Endothelial cell (in vitro differentiated cells): ENCODE measurements around the gene UBASH3B. TPM values are rescaled to one million over a fixed set of nuclear protein-coding genes. Genes with fewer than 3 reads are reported as not detected.

ENCODE experiments used
- DNase-seq: peaks from one replicate; pipeline ENCODE4 v3.0.0; 2021; ENCODE audit warnings: low spot score
- H3K27ac Mint-ChIP-seq: one replicate; pipeline ENCODE4 v1.8.0; 2021; ENCODE audit warnings: mixed read lengths, inconsistent platforms; ENCODE audit not compliant: unreplicated experiment
- H3K27me3 Mint-ChIP-seq: one replicate; pipeline ENCODE4 v1.8.0; 2021; ENCODE audit warnings: mild to moderate bottlenecking, moderate library complexity, mixed read lengths, inconsistent platforms; ENCODE audit not compliant: unreplicated experiment
- H3K36me3 Mint-ChIP-seq: one replicate; pipeline ENCODE4 v1.8.0; 2021; ENCODE audit warnings: mild to moderate bottlenecking, low read depth, mixed read lengths, inconsistent platforms; ENCODE audit not compliant: unreplicated experiment
- H3K4me1 Mint-ChIP-seq: one replicate; pipeline ENCODE4 v1.8.0; 2021; ENCODE audit warnings: mild to moderate bottlenecking, mixed read lengths, inconsistent platforms; ENCODE audit not compliant: unreplicated experiment
- H3K4me3 Mint-ChIP-seq: one replicate; pipeline ENCODE4 v1.8.0; 2021; ENCODE audit warnings: mild to moderate bottlenecking, mixed read lengths, inconsistent platforms; ENCODE audit not compliant: unreplicated experiment
- H3K9me3 Mint-ChIP-seq: one replicate; pipeline ENCODE4 v1.8.0; 2021; ENCODE audit warnings: mixed read lengths, inconsistent platforms; ENCODE audit not compliant: unreplicated experiment
- CTCF ChIP-seq: fragments of 200-600 bp; sonication (generic); IDR thresholded peaks from one replicate; pipeline ENCODE4 v1.5.0; 2021; ENCODE audit warnings: antibody characterized with exemption; ENCODE audit not compliant: unreplicated experiment
- total RNA-seq: library from RNA; stranded (reverse); fragmentation: NEBNext Ultra II Directional; extraction: Animal tissue kit (Norgen Biotek cat#: 25700); gene quantifications from one replicate; pipeline ENCODE4 v1.2.1, GENCODE V29; 2021; ENCODE audit not compliant: unreplicated experiment

Gene UBASH3B
- total RNA-seq, 1 donor from 2014 or later, result 43.3 TPM

- H3K27me3 Mint-ChIP-seq, result peaks cover 2% of the 10 kb centered on the region
- no peaks in the 10 kb centered on the region for H3K36me3 Mint-ChIP-seq
- H3K9me3 Mint-ChIP-seq, result no peaks in the 10 kb centered on the region
- DNase-seq, result no peak
- TF ChIP-seq CTCF, result no peak
- H3K4me3 Mint-ChIP-seq, result no peak overlapping the region
- H3K27ac Mint-ChIP-seq, result no peak overlapping the region
- H3K4me1 Mint-ChIP-seq, result peaks cover 41% of the 10 kb centered on the region
Measured at GRCh38 chr11:122742301-122743018, 86.9 kb downstream of the UBASH3B start.

- no peak overlapping the region for H3K4me3 Mint-ChIP-seq
- no peaks in the 10 kb centered on the region for H3K9me3 Mint-ChIP-seq
- H3K4me1 Mint-ChIP-seq, result peaks cover 41% of the 10 kb centered on the region
- peaks cover 2% of the 10 kb centered on the region for H3K27me3 Mint-ChIP-seq
- no peak for TF ChIP-seq CTCF
- no peak for DNase-seq
- no peaks in the 10 kb centered on the region for H3K36me3 Mint-ChIP-seq
- H3K27ac Mint-ChIP-seq, result peak overlapping the region; percentile 49
Measured at GRCh38 chr11:122743097-122743741, 87.7 kb downstream of the UBASH3B start.

- no peak for TF ChIP-seq CTCF
- no peak for DNase-seq
Measured at GRCh38 chr11:122743949-122744348, 88.4 kb downstream of the UBASH3B start.

GRCh38 chr11:122744357-122744756, 88.8 kb downstream of the UBASH3B start:
- Mint-ChIP-seq H3K4me3 (no peak overlapping the region), H3K27ac (no peak overlapping the region), H3K27me3 (peaks cover 2% of the 10 kb centered on the region), H3K9me3 (no peaks in the 10 kb centered on the region), H3K4me1 (peaks cover 41% of the 10 kb centered on the region), H3K36me3 (no peaks in the 10 kb centered on the region)
- TF ChIP-seq CTCF, result no peak
- no peak for DNase-seq

More at GRCh38 chr11:122743949-122744348, 88.4 kb downstream of the UBASH3B start:
- no peak overlapping the region for H3K4me3 Mint-ChIP-seq
- no peak overlapping the region for H3K27ac Mint-ChIP-seq
- no peaks in the 10 kb centered on the region for H3K36me3 Mint-ChIP-seq
- H3K4me1 Mint-ChIP-seq, result peaks cover 41% of the 10 kb centered on the region
- peaks cover 2% of the 10 kb centered on the region for H3K27me3 Mint-ChIP-seq
- no peaks in the 10 kb centered on the region for H3K9me3 Mint-ChIP-seq

GRCh38 chr11:122745111-122745510, 89.6 kb downstream of the UBASH3B start:
- H3K4me3 Mint-ChIP-seq, result no peak overlapping the region
- H3K36me3 Mint-ChIP-seq, result no peaks in the 10 kb centered on the region
- H3K9me3 Mint-ChIP-seq, result no peaks in the 10 kb centered on the region
- no peak for DNase-seq
- H3K27ac Mint-ChIP-seq, result no peak overlapping the region
- TF ChIP-seq CTCF, result no peak
- peaks cover 38% of the 10 kb centered on the region for H3K4me1 Mint-ChIP-seq
- H3K27me3 Mint-ChIP-seq, result peaks cover 2% of the 10 kb centered on the region
